Measurements from ENCODE around the gene LBHD2.

LBHD2 gene

GRCh38 chr14:103071544-103072251 is 12.3 kb upstream of the LBHD2 start:
- peak overlapping the region; percentile 71 for H3K14ac ChIP-seq (ENCODE audit: low read length)
- H3K27ac ChIP-seq (replicated peaks; ENCODE audit: low read length) = peak overlapping the region; percentile 19
- H2BK12ac ChIP-seq (ENCODE audit: low read length) = peak overlapping the region; percentile 94
- H3K79me1 ChIP-seq (ENCODE audit: low read depth, low read length) = no peaks in the 10 kb centered on the region
- H3K36me3 ChIP-seq (replicated peaks in 1 of 2; ENCODE audit: control insufficient read depth in 2 of 2, insufficient read depth in 2 of 2, low read length in 2 of 2) = no peaks in the 10 kb centered on the region
- H3K27me3 ChIP-seq (ENCODE audit: control insufficient read depth in 3 of 3, insufficient read depth in 3 of 3, low read depth in 1 of 3, low read length in 3 of 3) = peaks cover 0 to 43% (median 7%) of the 10 kb centered on the region in 3 experiments
- no peak overlapping the region for H3K4me2 ChIP-seq (ENCODE audit: insufficient read depth, low read length, poor library complexity, severe bottlenecking)
- H2AK5ac ChIP-seq (ENCODE audit: low read depth, low read length) = peak overlapping the region; percentile 8
- peak overlapping the region; percentile 92 for H4K8ac ChIP-seq (ENCODE audit: low read depth, low read length)
- no peak overlapping the region for H2BK120ac ChIP-seq (ENCODE audit: low read depth, low read length)
- H2AFZ ChIP-seq (ENCODE audit: low read length) = peak overlapping the region; percentile 56
- H2BK5ac ChIP-seq (ENCODE audit: low read length) = no peak overlapping the region
- H3K9me3 ChIP-seq (replicated peaks in 1 of 2; ENCODE audit: control insufficient read depth in 2 of 2, insufficient read depth in 1 of 2, low read depth in 1 of 2, low read length in 2 of 2) = peaks cover 0 to 1% of the 10 kb centered on the region in 2 donors
- H4K91ac ChIP-seq (ENCODE audit: low read depth, low read length, poor library complexity) = peak overlapping the region; percentile 72
- H3K4me1 ChIP-seq (ENCODE audit: control insufficient read depth in 2 of 2, insufficient read depth in 1 of 2, low read depth in 1 of 2, low read length in 2 of 2) = peaks cover 9 to 17% of the 10 kb centered on the region in 2 donors
- WGBS, 2 donors (ENCODE audit: extremely low coverage in 2 of 2, insufficient read length in 2 of 2, insufficient replicate concordance in 1 of 2) = no CpG with 5 or more reads among the region's 32 CpGs
- H3K18ac ChIP-seq (ENCODE audit: low read length) = peak overlapping the region; percentile 83
- H2BK15ac ChIP-seq (ENCODE audit: low read length) = peak overlapping the region; percentile 96
- DNase-seq (ENCODE audit: low spot score) = no peak
- peak overlapping the region; percentile 69 for H3K4ac ChIP-seq (ENCODE audit: low read length)
- peak overlapping the region; percentile 91 for H3K23ac ChIP-seq (ENCODE audit: low read depth, low read length, poor library complexity)
- no peak overlapping the region for H3K4me3 ChIP-seq (ENCODE audit: low read length in 2 of 2)
- H3K9ac ChIP-seq (ENCODE audit: low read depth, low read length, poor library complexity) = peak overlapping the region; percentile 60

GRCh38 chr14:103072595-103073366 is 11.2 kb upstream of the LBHD2 start:
- H2BK5ac ChIP-seq (ENCODE audit: low read length) = no peak overlapping the region
- no peak overlapping the region for H3K9ac ChIP-seq (ENCODE audit: low read depth, low read length, poor library complexity)
- H2AFZ ChIP-seq (ENCODE audit: low read length) = no peak overlapping the region
- no peak for DNase-seq (ENCODE audit: low spot score)
- H3K4me3 ChIP-seq (ENCODE audit: low read length in 2 of 2) = no peak overlapping the region
- peaks cover 9 to 17% of the 10 kb centered on the region in 2 donors for H3K4me1 ChIP-seq (ENCODE audit: control insufficient read depth in 2 of 2, insufficient read depth in 1 of 2, low read depth in 1 of 2, low read length in 2 of 2)
- H3K79me1 ChIP-seq (ENCODE audit: low read depth, low read length) = no peaks in the 10 kb centered on the region
- H3K27me3 ChIP-seq (ENCODE audit: control insufficient read depth in 3 of 3, insufficient read depth in 3 of 3, low read depth in 1 of 3, low read length in 3 of 3) = peaks cover 0 to 43% (median 7%) of the 10 kb centered on the region in 3 experiments
- WGBS, 2 donors (ENCODE audit: extremely low coverage in 2 of 2, insufficient read length in 2 of 2, insufficient replicate concordance in 1 of 2) = no CpG with 5 or more reads among the region's 21 CpGs
- peak overlapping the region; percentile 83 for H2AK5ac ChIP-seq (ENCODE audit: low read depth, low read length)
- H2BK12ac ChIP-seq (ENCODE audit: low read length) = peak overlapping the region; percentile 46
- H2BK120ac ChIP-seq (ENCODE audit: low read depth, low read length) = no peak overlapping the region
- H2BK15ac ChIP-seq (ENCODE audit: low read length) = peak overlapping the region; percentile 88
- H3K4me2 ChIP-seq (ENCODE audit: insufficient read depth, low read length, poor library complexity, severe bottlenecking) = no peak overlapping the region
- H3K36me3 ChIP-seq (replicated peaks in 1 of 2; ENCODE audit: control insufficient read depth in 2 of 2, insufficient read depth in 2 of 2, low read length in 2 of 2) = no peaks in the 10 kb centered on the region
- no peak overlapping the region for H3K23ac ChIP-seq (ENCODE audit: low read depth, low read length, poor library complexity)
- H4K8ac ChIP-seq (ENCODE audit: low read depth, low read length) = no peak overlapping the region
- H3K14ac ChIP-seq (ENCODE audit: low read length) = no peak overlapping the region
- no peak overlapping the region for H3K4ac ChIP-seq (ENCODE audit: low read length)
- peaks cover 0 to 1% of the 10 kb centered on the region in 2 donors for H3K9me3 ChIP-seq (replicated peaks in 1 of 2; ENCODE audit: control insufficient read depth in 2 of 2, insufficient read depth in 1 of 2, low read depth in 1 of 2, low read length in 2 of 2)
- H3K18ac ChIP-seq (ENCODE audit: low read length) = peak overlapping the region; percentile 13
- H4K91ac ChIP-seq (ENCODE audit: low read depth, low read length, poor library complexity) = no peak overlapping the region
- no peak overlapping the region for H3K27ac ChIP-seq (replicated peaks; ENCODE audit: low read length)

- no peak overlapping the region for H3K23ac ChIP-seq (ENCODE audit: low read depth, low read length, poor library complexity)
- peak overlapping the region; percentile 12 for H3K9ac ChIP-seq (ENCODE audit: low read depth, low read length, poor library complexity)
- H3K36me3 ChIP-seq (replicated peaks in 1 of 2; ENCODE audit: control insufficient read depth in 2 of 2, insufficient read depth in 2 of 2, low read length in 2 of 2) = no peaks in the 10 kb centered on the region
- H2BK12ac ChIP-seq (ENCODE audit: low read length) = peak overlapping the region; percentile 46
- H3K9me3 ChIP-seq (replicated peaks in 1 of 2; ENCODE audit: control insufficient read depth in 2 of 2, insufficient read depth in 1 of 2, low read depth in 1 of 2, low read length in 2 of 2) = peaks cover 0 to 1% of the 10 kb centered on the region in 2 donors
- peak overlapping the region; percentile 42 for H3K18ac ChIP-seq (ENCODE audit: low read length)
- peaks cover 0 to 43% (median 7%) of the 10 kb centered on the region in 3 experiments for H3K27me3 ChIP-seq (ENCODE audit: control insufficient read depth in 3 of 3, insufficient read depth in 3 of 3, low read depth in 1 of 3, low read length in 3 of 3)
- peak overlapping the region; percentile 37 for H2BK15ac ChIP-seq (ENCODE audit: low read length)
- H2AFZ ChIP-seq (ENCODE audit: low read length) = no peak overlapping the region
- WGBS, 2 donors (ENCODE audit: extremely low coverage in 2 of 2, insufficient read length in 2 of 2, insufficient replicate concordance in 1 of 2) = no CpG with 5 or more reads among the region's 14 CpGs
- no peaks in the 10 kb centered on the region for H3K79me1 ChIP-seq (ENCODE audit: low read depth, low read length)
- H3K4me3 ChIP-seq (ENCODE audit: low read length in 2 of 2) = no peak overlapping the region
- no peak for DNase-seq (ENCODE audit: low spot score)
- no peak overlapping the region for H3K27ac ChIP-seq (replicated peaks; ENCODE audit: low read length)
- H2BK120ac ChIP-seq (ENCODE audit: low read depth, low read length) = no peak overlapping the region
- H2BK5ac ChIP-seq (ENCODE audit: low read length) = peak overlapping the region; percentile 75
- H3K4ac ChIP-seq (ENCODE audit: low read length) = no peak overlapping the region
- H4K91ac ChIP-seq (ENCODE audit: low read depth, low read length, poor library complexity) = no peak overlapping the region
- H4K8ac ChIP-seq (ENCODE audit: low read depth, low read length) = no peak overlapping the region
- H3K4me2 ChIP-seq (ENCODE audit: insufficient read depth, low read length, poor library complexity, severe bottlenecking) = no peak overlapping the region
- no peak overlapping the region for H3K14ac ChIP-seq (ENCODE audit: low read length)
- peak overlapping the region; percentile 60 for H2AK5ac ChIP-seq (ENCODE audit: low read depth, low read length)
- peaks cover 9 to 14% of the 10 kb centered on the region in 2 donors for H3K4me1 ChIP-seq (ENCODE audit: control insufficient read depth in 2 of 2, insufficient read depth in 1 of 2, low read depth in 1 of 2, low read length in 2 of 2)
Observed at GRCh38 chr14:103073367-103073875, 10.6 kb upstream of the LBHD2 start.

Data from neuronal stem cell (in vitro differentiated cells).